H9 (cell line): ENCODE data around the gene OR4N5. TPM values are rescaled to one million over a fixed set of nuclear protein-coding genes. Genes with fewer than 3 reads are reported as not detected.

Experiments used
- DNase-seq: peaks from one replicate; pipeline ENCODE4 v3.0.0-alpha.2; 2017
- H2AFZ ChIP-seq: one replicate; pipeline ENCODE4 v1.6.1; 2013; ENCODE audit warnings: mild to moderate bottlenecking, low read length, control low read depth, moderate library complexity
- H2AK5ac ChIP-seq: 2 replicates; pipeline ENCODE4 v1.6.1; 2013; ENCODE audit warnings: low read length, control low read depth, mixed read lengths; ENCODE audit not compliant: insufficient read length
- H2BK120ac ChIP-seq: one replicate; pipeline ENCODE4 v1.6.1; 2013; ENCODE audit warnings: low read depth, mild to moderate bottlenecking, low read length, control low read depth, inconsistent platforms; ENCODE audit not compliant: poor library complexity, severe bottlenecking
- H2BK12ac ChIP-seq: 2 replicates; pipeline ENCODE4 v1.6.1; 2013; ENCODE audit warnings: low read length, control low read depth, mixed read lengths, low read depth; ENCODE audit not compliant: insufficient read length
- H2BK15ac ChIP-seq: 2 replicates; pipeline ENCODE4 v1.6.1; 2013; ENCODE audit warnings: low read depth, low read length, control low read depth
- H2BK20ac ChIP-seq: one replicate; pipeline ENCODE4 v1.6.1; 2013; ENCODE audit warnings: low read depth, mild to moderate bottlenecking, low read length, control low read depth, inconsistent platforms; ENCODE audit not compliant: poor library complexity, severe bottlenecking
- H2BK5ac ChIP-seq: 2 replicates; pipeline ENCODE4 v1.6.1; 2013; ENCODE audit warnings: low read length, control low read depth, mixed read lengths; ENCODE audit not compliant: insufficient read length
- H3K14ac ChIP-seq: 2 replicates; pipeline ENCODE4 v1.6.1; 2013; ENCODE audit warnings: low read length, control low read depth; ENCODE audit not compliant: insufficient read depth
- H3K18ac ChIP-seq: 2 replicates; pipeline ENCODE4 v1.6.1; 2013; ENCODE audit warnings: low read depth, mild to moderate bottlenecking, mixed read lengths, low read length, control low read depth; ENCODE audit not compliant: insufficient read length
- H3K23ac ChIP-seq: 2 replicates; pipeline ENCODE4 v1.6.1; 2013; ENCODE audit warnings: low read length, control low read depth, mixed read lengths, low read depth; ENCODE audit not compliant: insufficient read length
- H3K23me2 ChIP-seq: 2 replicates; pipeline ENCODE4 v1.6.1; 2013; ENCODE audit warnings: low read depth, mild to moderate bottlenecking, mixed read lengths, low read length, control low read depth; ENCODE audit not compliant: insufficient read length, poor library complexity, severe bottlenecking
- H3K27ac ChIP-seq: 2 replicates; pipeline ENCODE4 v1.5.1; 2013; ENCODE audit warnings: low read length, control low read depth, mixed read lengths, low read depth; ENCODE audit not compliant: insufficient read length
- H3K27me3 ChIP-seq: 2 replicates; pipeline ENCODE4 v1.6.1; 2013; ENCODE audit warnings: low read length, control low read depth, inconsistent platforms; ENCODE audit not compliant: insufficient read depth
- H3K4ac ChIP-seq: 2 replicates; pipeline ENCODE4 v1.6.1; 2013; ENCODE audit warnings: low read depth, mild to moderate bottlenecking, control low read depth, inconsistent platforms, low read length, moderate library complexity
- H3K4me1 ChIP-seq: 2 replicates; pipeline ENCODE4 v1.6.1; 2013; ENCODE audit warnings: low read length, control low read depth, inconsistent platforms; ENCODE audit not compliant: insufficient read depth
- H3K4me2 ChIP-seq: 2 replicates; pipeline ENCODE4 v1.6.1; 2013; ENCODE audit warnings: low read length, control low read depth, mixed read lengths; ENCODE audit not compliant: insufficient read length, insufficient read depth
- H3K56ac ChIP-seq: 2 replicates; pipeline ENCODE4 v1.6.1; 2013; ENCODE audit warnings: low read depth, mild to moderate bottlenecking, mixed read lengths, low read length, control low read depth; ENCODE audit not compliant: insufficient read length
- H3K79me1 ChIP-seq: 2 replicates; pipeline ENCODE4 v1.6.1; 2013; ENCODE audit warnings: low read depth, mild to moderate bottlenecking, moderate library complexity, low read length, control low read depth, inconsistent platforms; ENCODE audit not compliant: insufficient read depth, poor library complexity, severe bottlenecking
- H3K79me2 ChIP-seq: 2 replicates; pipeline ENCODE4 v1.6.1; 2013; ENCODE audit warnings: low read length, control low read depth, inconsistent platforms; ENCODE audit not compliant: insufficient read depth
- H3K9ac ChIP-seq: 2 replicates; pipeline ENCODE4 v1.6.1; 2013; ENCODE audit warnings: low read length, control low read depth, mixed read lengths; ENCODE audit not compliant: insufficient read length; ENCODE audit errors: extremely low read depth
- H3K9me3 ChIP-seq: one replicate; pipeline ENCODE4 v1.6.1; 2013; ENCODE audit warnings: low read depth, low read length, inconsistent platforms; ENCODE audit not compliant: control insufficient read depth
- H3T11ph ChIP-seq: one replicate; pipeline ENCODE4 v1.6.1; 2013; ENCODE audit warnings: mild to moderate bottlenecking, low read length, control low read depth, inconsistent platforms
- H4K20me1 ChIP-seq: one replicate; pipeline ENCODE4 v1.6.1; 2013; ENCODE audit not compliant: control insufficient read depth, insufficient read length, insufficient read depth
- H4K5ac ChIP-seq: 2 replicates; pipeline ENCODE4 v1.6.1; 2013; ENCODE audit warnings: low read depth, mild to moderate bottlenecking, mixed read lengths, low read length, control low read depth; ENCODE audit not compliant: insufficient read length
- H4K8ac ChIP-seq: replicated peaks from 2 replicates; pipeline ENCODE4 v1.6.1; 2013; ENCODE audit warnings: low read length, control low read depth, mixed read lengths, low read depth; ENCODE audit not compliant: insufficient read length
- H4K91ac ChIP-seq: 2 replicates; pipeline ENCODE4 v1.6.1; 2013; ENCODE audit warnings: low read depth, mild to moderate bottlenecking, moderate library complexity, mixed read lengths, low read length, control low read depth; ENCODE audit not compliant: insufficient read length
- H3K27ac Mint-ChIP-seq, 3 experiments: 2 replicates in 2 of 3; 3 replicates in 1 of 3; pipeline ENCODE4 v1.8.0; 2020 to 2021; ENCODE audit warnings: mixed read lengths in 3 of 3, mild to moderate bottlenecking in 1 of 3, moderate library complexity in 1 of 3
- H3K27me3 Mint-ChIP-seq: 2 replicates; pipeline ENCODE4 v1.8.0; 2021; ENCODE audit warnings: low read depth, mild to moderate bottlenecking, moderate library complexity, mixed read lengths
- H3K36me3 Mint-ChIP-seq, 3 experiments: 2 replicates in 2 of 3; 3 replicates in 1 of 3; pipeline ENCODE4 v1.8.0; 2020 to 2021; ENCODE audit warnings: low read depth in 3 of 3, mixed read lengths in 3 of 3; ENCODE audit not compliant: insufficient read depth in 1 of 3
- H3K4me1 Mint-ChIP-seq, 2 experiments: 2 replicates each; pipeline ENCODE4 v1.8.0; 2020; ENCODE audit warnings: mixed read lengths in 2 of 2
- H3K4me3 Mint-ChIP-seq, 2 experiments: 2 replicates in 1 of 2; 3 replicates in 1 of 2; pipeline ENCODE4 v1.8.0; 2020 to 2021; ENCODE audit warnings: mild to moderate bottlenecking in 2 of 2, mixed read lengths in 2 of 2, moderate library complexity in 1 of 2
- H3K9me3 Mint-ChIP-seq, 2 experiments: 2 replicates in 1 of 2; 3 replicates in 1 of 2; pipeline ENCODE4 v1.8.0; 2020; ENCODE audit warnings: mild to moderate bottlenecking in 2 of 2, mixed read lengths in 2 of 2, moderate library complexity in 1 of 2
- CTCF ChIP-seq: fragments of 200-600 bp; sonication (generic); conservative IDR thresholded peaks from 3 replicates; pipeline ENCODE4 v1.8.0; 2021; ENCODE audit warnings: antibody characterized with exemption, mild to moderate bottlenecking
- WGBS: extraction: QIAGEN DNeasy Blood & Tissue Kit; methylation state at CpG from one replicate; pipeline ENCODE4 v1.1.7; 2013; ENCODE audit warnings: missing lambda C conversion rate, low lambda C conversion rate, mixed read lengths; ENCODE audit not compliant: insufficient read length; ENCODE audit errors: extremely low coverage; 5-methylcytosine and 5-hydroxymethylcytosine counted together
- total RNA-seq: library from RNA; stranded (reverse); gene quantifications from 2 replicates; pipeline ENCODE4 v1.2.1, GENCODE V29; 2021

OR4N5 gene
- total RNA-seq, 1 experiment from 2014 or later, result not detected

GRCh38 chr14:20191396-20191795 lies 52.8 kb downstream of the OR4N5 start:
- H3K56ac ChIP-seq, result no peak overlapping the region
- no peak for TF ChIP-seq CTCF
- no peaks in the 10 kb centered on the region for H3K4me1 ChIP-seq
- no peaks in the 10 kb centered on the region for H3K79me1 ChIP-seq
- H2BK20ac ChIP-seq, result no peak overlapping the region
- Mint-ChIP-seq H3K27ac (no peak overlapping the region), H3K4me3 (no peak overlapping the region), H3K36me3 (peaks cover 3 to 45% (median 18%) of the 10 kb centered on the region in 3 experiments; a peak in 6 of 7 replicates), H3K4me1 (no peaks in the 10 kb centered on the region), H3K27me3 (no peaks in the 10 kb centered on the region), H3K9me3 (peaks cover 95 to 96% of the 10 kb centered on the region in 2 experiments)
- no peak overlapping the region for H2BK15ac ChIP-seq
- no peak overlapping the region for H4K91ac ChIP-seq
- H3K4me2 ChIP-seq, result no peak overlapping the region
- no CpG with 5 or more reads among the region's 3 CpGs for WGBS
- H3K23ac ChIP-seq, result no peak overlapping the region
- H4K8ac ChIP-seq, result no peak overlapping the region
- no peak overlapping the region for H3K18ac ChIP-seq
- H3K9ac ChIP-seq, result no peak overlapping the region
- no peak overlapping the region for H3T11ph ChIP-seq
- DNase-seq, result no peak
- H3K4ac ChIP-seq, result no peak overlapping the region
- H2BK12ac ChIP-seq, result no peak overlapping the region
- no peak overlapping the region for H3K14ac ChIP-seq
- H2AK5ac ChIP-seq, result no peak overlapping the region
- H3K79me2 ChIP-seq, result no peaks in the 10 kb centered on the region
- H4K20me1 ChIP-seq, result no peaks in the 10 kb centered on the region
- H3K27me3 ChIP-seq, result no peaks in the 10 kb centered on the region
- no peak overlapping the region for H4K5ac ChIP-seq
- no peak overlapping the region for H3K27ac ChIP-seq
- no peaks in the 10 kb centered on the region for H3K23me2 ChIP-seq
- H2BK5ac ChIP-seq, result no peak overlapping the region
- H3K9me3 ChIP-seq, result peaks cover 89% of the 10 kb centered on the region
- H2BK120ac ChIP-seq, result no peak overlapping the region
- H2AFZ ChIP-seq, result no peak overlapping the region
